WTC11 (cell line): ENCODE measurements around the gene SRD5A1.

Source experiments
- CTCF ChIP-seq: fragments of 200-600 bp; IDR thresholded peaks from 2 replicates; pipeline ENCODE4 v1.8.0; 2022; ENCODE audit warnings: antibody characterized with exemption
- JUN ChIP-seq: sonication (generic); formaldehyde crosslinking; IDR thresholded peaks from 2 replicates; pipeline ENCODE4 v1.8.0; 2023; ENCODE audit warnings: mild to moderate bottlenecking, missing genetic modification reagents
- PRDM15 ChIP-seq: sonication (generic); formaldehyde crosslinking; IDR thresholded peaks from 2 replicates; pipeline ENCODE4 v1.8.0; 2022; ENCODE audit warnings: missing genetic modification reagents
- RORB ChIP-seq: fragments of 250-450 bp; sonication (Bioruptor Pico); IDR thresholded peaks from 2 replicates; pipeline ENCODE4 v1.9.0; 2021; ENCODE audit warnings: mild to moderate bottlenecking
- SP1 ChIP-seq: sonication (generic); formaldehyde crosslinking; conservative IDR thresholded peaks from 2 replicates; pipeline ENCODE4 v1.8.1; 2022; ENCODE audit warnings: missing genetic modification reagents

GRCh38 chr5:6615034-6615815, 18.0 kb upstream of the SRD5A1 start:
- TF ChIP-seq CTCF, result no peak
- TF ChIP-seq PRDM15 (CRISPR knock-in tag), result no peak
- TF ChIP-seq RORB, result no peak
- no peak for TF ChIP-seq JUN (CRISPR knock-in tag)
- TF ChIP-seq SP1 (CRISPR knock-in tag), result no peak
